Left lobe of liver (tissue), 2 donors: ENCODE data around the gene NPAS3. TPM values are rescaled to one million over a fixed set of nuclear protein-coding genes. Genes with fewer than 3 reads are reported as not detected.
"Not testable (repeated sequence)": the region's sequence is repeated elsewhere in the genome, so short reads cannot be mapped to it uniquely, and the experiment has no call there.

Source experiments
- ATAC-seq: fragments of 200-7000 bp; cut with Tn5 transposase; one replicate; pipeline ENCODE4 v1.9.1; 2020; ENCODE audit warnings: mild to moderate bottlenecking, moderate library complexity
- DNase-seq: peaks from one replicate; pipeline ENCODE4 v3.0.0-alpha.2; 2020; ENCODE audit warnings: low spot score
- total RNA-seq: library from RNA; stranded (reverse); gene quantifications from one replicate; pipeline ENCODE4 v1.2.1, GENCODE V29; 2021
- donor health status: DM: no; HTN: no; CAD: no; lungs with moderate emphysema.
- donor health status: DM: no; HTN: yes; CAD: no.

NPAS3 gene
- total RNA-seq, 1 donor from 2014 or later, result not detected

- ATAC-seq, result no peak
Measured at GRCh38 chr14:33065634-33066033, 127.0 kb downstream of the NPAS3 start.

GRCh38 chr14:33068040-33068439 is 129.4 kb downstream of the NPAS3 start:
- ATAC-seq (no peak), DNase-seq (no peak)

More at GRCh38 chr14:33065634-33066033, 127.0 kb downstream of the NPAS3 start:
- no peak for DNase-seq

- no peak for DNase-seq
- no peak for ATAC-seq
Measured at GRCh38 chr14:33068626-33069025, 129.9 kb downstream of the NPAS3 start.

GRCh38 chr14:33070475-33070874 is 131.8 kb downstream of the NPAS3 start:
- DNase-seq, result no peak
- ATAC-seq, result no peak

GRCh38 chr14:33073023-33073422 is 134.3 kb downstream of the NPAS3 start:
- ATAC-seq, result no peak
- DNase-seq, result no peak

- DNase-seq (no peak), ATAC-seq (no peak)
Measured at GRCh38 chr14:33081259-33081658, 142.6 kb downstream of the NPAS3 start.

- DNase-seq, result no peak
- ATAC-seq, result no peak
Measured at GRCh38 chr14:33085799-33086198, 147.1 kb downstream of the NPAS3 start.

GRCh38 chr14:33088274-33088673 is 149.6 kb downstream of the NPAS3 start:
- DNase-seq, ATAC-seq: not testable (repeated sequence)

- ATAC-seq (no peak), DNase-seq (no peak)
Measured at GRCh38 chr14:33098016-33098415, 159.3 kb downstream of the NPAS3 start.

- DNase-seq (no peak), ATAC-seq (peak; percentile 87)
Measured at GRCh38 chr14:33103489-33103888, 164.8 kb downstream of the NPAS3 start.

GRCh38 chr14:33103966-33104365 is 165.3 kb downstream of the NPAS3 start:
- ATAC-seq (no peak), DNase-seq (no peak)

- ATAC-seq, result no peak
- DNase-seq, result no peak
Measured at GRCh38 chr14:33110737-33111443, 172.2 kb downstream of the NPAS3 start.

GRCh38 chr14:33114331-33114730 is 175.7 kb downstream of the NPAS3 start:
- no peak for DNase-seq

GRCh38 chr14:33118668-33119067 is 180.0 kb downstream of the NPAS3 start:
- DNase-seq (no peak), ATAC-seq (no peak)

More at GRCh38 chr14:33114331-33114730, 175.7 kb downstream of the NPAS3 start:
- ATAC-seq, result no peak

GRCh38 chr14:33120341-33120740 is 181.7 kb downstream of the NPAS3 start:
- no peak for ATAC-seq
- DNase-seq, result no peak

- DNase-seq (no peak), ATAC-seq (no peak)
Measured at GRCh38 chr14:33120966-33121365, 182.3 kb downstream of the NPAS3 start.

GRCh38 chr14:33123281-33123680 is 184.6 kb downstream of the NPAS3 start:
- no peak for DNase-seq
- ATAC-seq, result no peak

- DNase-seq, result no peak
Measured at GRCh38 chr14:33126433-33126832, 187.8 kb downstream of the NPAS3 start.

GRCh38 chr14:33127531-33127930 is 188.9 kb downstream of the NPAS3 start:
- no peak for DNase-seq
- ATAC-seq, result no peak

More at GRCh38 chr14:33126433-33126832, 187.8 kb downstream of the NPAS3 start:
- no peak for ATAC-seq

- ATAC-seq, result no peak
Measured at GRCh38 chr14:33131801-33132200, 193.1 kb downstream of the NPAS3 start.

GRCh38 chr14:33134162-33134561 is 195.5 kb downstream of the NPAS3 start:
- ATAC-seq (no peak), DNase-seq (no peak)

More at GRCh38 chr14:33131801-33132200, 193.1 kb downstream of the NPAS3 start:
- DNase-seq, result no peak

- no peak for ATAC-seq
- no peak for DNase-seq
Measured at GRCh38 chr14:33134975-33135374, 196.3 kb downstream of the NPAS3 start.
